HG02943 (cell line): Measurements from ENCODE around the gene SORCS2.

Source experiments
- ATAC-seq: cut with Tn5 transposase; IDR thresholded peaks from one replicate; pipeline ENCODE4 v1.9.1; 2021; ENCODE audit warnings: mild to moderate bottlenecking, low read depth, moderate library complexity; ENCODE audit not compliant: unreplicated experiment

Gene SORCS2

GRCh38 chr4:7430368-7430964 is 238.1 kb downstream of the SORCS2 start:
- ATAC-seq = no peak

GRCh38 chr4:7430965-7431695 is 238.8 kb downstream of the SORCS2 start:
- no peak for ATAC-seq

GRCh38 chr4:7431696-7432530 is 239.6 kb downstream of the SORCS2 start:
- no peak for ATAC-seq

GRCh38 chr4:7432531-7433375 is 240.4 kb downstream of the SORCS2 start:
- ATAC-seq = no peak

GRCh38 chr4:7433376-7434140 is 241.2 kb downstream of the SORCS2 start:
- ATAC-seq = no peak

GRCh38 chr4:7434141-7434765 is 241.9 kb downstream of the SORCS2 start:
- no peak for ATAC-seq

- ATAC-seq = no peak
Observed at GRCh38 chr4:7434766-7435150, 242.4 kb downstream of the SORCS2 start, which contains the start of gene PSAPL1. PSAPL1 (minus strand) TSS chr4:7434930; CDS start chr4:7434879, 51 bp downstream.

- no peak for ATAC-seq
Observed at GRCh38 chr4:7435471-7436061, 243.2 kb downstream of the SORCS2 start.

GRCh38 chr4:7436256-7436655 is 243.9 kb downstream of the SORCS2 start:
- ATAC-seq = no peak

- no peak for ATAC-seq
Observed at GRCh38 chr4:7439699-7440098, 247.4 kb downstream of the SORCS2 start.

GRCh38 chr4:7441201-7441600 is 248.9 kb downstream of the SORCS2 start:
- ATAC-seq = no peak

- no peak for ATAC-seq
Observed at GRCh38 chr4:7442574-7443162, 250.3 kb downstream of the SORCS2 start.

- no peak for ATAC-seq
Observed at GRCh38 chr4:7444314-7444713, 252.0 kb downstream of the SORCS2 start.

- ATAC-seq = no peak
Observed at GRCh38 chr4:7444731-7445130, 252.4 kb downstream of the SORCS2 start.

- no peak for ATAC-seq
Observed at GRCh38 chr4:7447236-7447635, 254.9 kb downstream of the SORCS2 start.

- ATAC-seq = no peak
Observed at GRCh38 chr4:7448036-7448435, 255.7 kb downstream of the SORCS2 start.

GRCh38 chr4:7450775-7451433 is 258.6 kb downstream of the SORCS2 start:
- ATAC-seq = no peak

GRCh38 chr4:7451434-7451789 is 259.1 kb downstream of the SORCS2 start:
- no peak for ATAC-seq
